Measurements from ENCODE around the gene COX7A1. TPM values are rescaled to one million over a fixed set of nuclear protein-coding genes. Genes with fewer than 3 reads are reported as not detected.

Gene COX7A1
- total RNA-seq, 1 donor = 17.0 TPM

GRCh38 chr19:36115453-36116343 lies 36.5 kb downstream of the COX7A1 start, which contains the start of gene TBCB:
TBCB (plus strand) TSS chr19:36115468; CDS start chr19:36115561, 93 bp downstream.
- peak; percentile 29 for DNase-seq (ENCODE audit: low read depth)
- TF ChIP-seq CTCF (IDR thresholded peaks at IDR 0.05; ENCODE audit: insufficient read depth, low read length) = no peak
- peak within 1 kb of the TSS; percentile 82 for H3K4me3 ChIP-seq (ENCODE audit: low read depth, low read length)

GRCh38 chr19:36114721-36115452 lies 37.4 kb downstream of the COX7A1 start, which contains the start of gene POLR2I:
POLR2I (minus strand) TSS chr19:36114875; CDS start chr19:36114856, 19 bp downstream.
- H3K4me3 ChIP-seq (ENCODE audit: low read depth, low read length) = peak within 1 kb of the TSS; percentile 82
- TF ChIP-seq CTCF (IDR thresholded peaks at IDR 0.05; ENCODE audit: insufficient read depth, low read length) = no peak
- peak; percentile 100 for DNase-seq (ENCODE audit: low read depth)

GRCh38 chr19:36113894-36114720 lies 38.1 kb downstream of the COX7A1 start:
- H3K4me3 ChIP-seq (ENCODE audit: low read depth, low read length) = peak overlapping the region; percentile 78
- no peak for TF ChIP-seq CTCF (IDR thresholded peaks at IDR 0.05; ENCODE audit: insufficient read depth, low read length)
- DNase-seq (ENCODE audit: low read depth) = peak; percentile 31

GRCh38 chr19:36113425-36113824 lies 38.8 kb downstream of the COX7A1 start:
- no peak for TF ChIP-seq CTCF (IDR thresholded peaks at IDR 0.05; ENCODE audit: insufficient read depth, low read length)
- H3K4me3 ChIP-seq (ENCODE audit: low read depth, low read length) = peak overlapping the region; percentile 78
- no peak for DNase-seq (ENCODE audit: low read depth)

GRCh38 chr19:36112678-36113077 lies 39.6 kb downstream of the COX7A1 start:
- H3K4me3 ChIP-seq (ENCODE audit: low read depth, low read length) = no peak overlapping the region
- no peak for TF ChIP-seq CTCF (IDR thresholded peaks at IDR 0.05; ENCODE audit: insufficient read depth, low read length)
- DNase-seq (ENCODE audit: low read depth) = no peak

GRCh38 chr19:36111200-36111539 lies 41.1 kb downstream of the COX7A1 start:
- no peak for DNase-seq (ENCODE audit: low read depth)
- no peak overlapping the region for H3K4me3 ChIP-seq (ENCODE audit: low read depth, low read length)
- TF ChIP-seq CTCF (IDR thresholded peaks at IDR 0.05; ENCODE audit: insufficient read depth, low read length) = no peak

All from fibroblast of the aortic adventitia (primary cell).